NCI-H2196 treated with DMSO at 0.1 percent for 48 hours (cell line): ENCODE data around the gene SMU1.
"Not testable (repeated sequence)": the region's sequence is repeated elsewhere in the genome, so short reads cannot be mapped to it uniquely, and the experiment has no call there.

ENCODE experiments used
- DNase-seq: peaks from one replicate; lab custom pipeline; 2025; ENCODE audit not compliant: unreplicated experiment; lab: John Stamatoyannopoulos, UW

SMU1 gene

GRCh38 chr9:33105959-33106358, 29.5 kb upstream of the SMU1 start:
- no peak for DNase-seq

- DNase-seq: no peak
Observed at GRCh38 chr9:33105504-33105903, 29.0 kb upstream of the SMU1 start.

- no peak for DNase-seq
Observed at GRCh38 chr9:33104401-33104800, 27.9 kb upstream of the SMU1 start.

- DNase-seq: no peak
Observed at GRCh38 chr9:33103501-33104281, 27.2 kb upstream of the SMU1 start.

GRCh38 chr9:33102551-33103210, 26.2 kb upstream of the SMU1 start:
- DNase-seq: no peak

GRCh38 chr9:33101104-33101951, 24.9 kb upstream of the SMU1 start:
- no peak for DNase-seq

GRCh38 chr9:33099754-33100153, 23.3 kb upstream of the SMU1 start:
- no peak for DNase-seq

- no peak for DNase-seq
Observed at GRCh38 chr9:33097192-33097591, 20.7 kb upstream of the SMU1 start.

- no peak for DNase-seq
Observed at GRCh38 chr9:33092634-33093033, 16.2 kb upstream of the SMU1 start.

- not testable (repeated sequence) for DNase-seq
Observed at GRCh38 chr9:33085672-33086071, 9.2 kb upstream of the SMU1 start.

GRCh38 chr9:33082538-33083326, 6.3 kb upstream of the SMU1 start:
- DNase-seq: no peak

GRCh38 chr9:33082128-33082527, 5.7 kb upstream of the SMU1 start:
- no peak for DNase-seq

GRCh38 chr9:33081128-33081851, 4.8 kb upstream of the SMU1 start:
- peak; percentile 76 for DNase-seq

- DNase-seq: no peak
Observed at GRCh38 chr9:33080534-33080933, 4.1 kb upstream of the SMU1 start.

- no peak for DNase-seq
Observed at GRCh38 chr9:33068991-33069390, 7.5 kb downstream of the SMU1 start.

GRCh38 chr9:33065157-33066076, 11.1 kb downstream of the SMU1 start:
- DNase-seq: no peak

- DNase-seq: no peak
Observed at GRCh38 chr9:33051144-33051543, 25.3 kb downstream of the SMU1 start.

- no peak for DNase-seq
Observed at GRCh38 chr9:33049680-33050361, 26.7 kb downstream of the SMU1 start.

GRCh38 chr9:33048054-33048465, 28.4 kb downstream of the SMU1 start:
- DNase-seq: no peak
